Neural crest cell (in vitro differentiated cells): ENCODE data around the gene GNAZ. TPM values are rescaled to one million over a fixed set of nuclear protein-coding genes. Genes with fewer than 3 reads are reported as not detected.
"Not testable (repeated sequence)": the region's sequence is repeated elsewhere in the genome, so short reads cannot be mapped to it uniquely, and the experiment has no call there.

Experiments used
- DNase-seq: peaks from one replicate; pipeline ENCODE4 v3.0.0; 2021; ENCODE audit warnings: low read depth, mixed read lengths, low spot score
- H3K27ac Mint-ChIP-seq: one replicate; pipeline ENCODE4 v1.8.0; 2021; ENCODE audit warnings: mild to moderate bottlenecking, mixed read lengths; ENCODE audit not compliant: unreplicated experiment
- H3K27me3 Mint-ChIP-seq: 2 replicates; pipeline ENCODE4 v1.8.0; 2021; ENCODE audit warnings: low read depth, mild to moderate bottlenecking, mixed read lengths
- H3K36me3 Mint-ChIP-seq: 2 replicates; pipeline ENCODE4 v1.8.0; 2021; ENCODE audit warnings: low read depth, mild to moderate bottlenecking, mixed read lengths
- H3K4me1 Mint-ChIP-seq: 2 replicates; pipeline ENCODE4 v1.8.0; 2021; ENCODE audit warnings: mixed read lengths
- H3K4me3 Mint-ChIP-seq: one replicate; pipeline ENCODE4 v1.8.0; 2021; ENCODE audit warnings: mild to moderate bottlenecking, mixed read lengths
- H3K9me3 Mint-ChIP-seq: 2 replicates; pipeline ENCODE4 v1.8.0; 2021; ENCODE audit warnings: mixed read lengths
- CTCF ChIP-seq: fragments of 200-600 bp; sonication (generic); conservative IDR thresholded peaks from 2 replicates; pipeline ENCODE4 v1.5.0; 2021; ENCODE audit warnings: antibody characterized with exemption, mild to moderate bottlenecking
- total RNA-seq: library from RNA; stranded (reverse); gene quantifications from 2 replicates; pipeline ENCODE4 v1.2.1, GENCODE V29; 2021

Gene GNAZ
- total RNA-seq, 1 donor from 2014 or later = 25.2 TPM

- TF ChIP-seq CTCF = no peak
- Mint-ChIP-seq H3K36me3 (no peaks in the 10 kb centered on the region), H3K27ac (no peak overlapping the region), H3K4me1 (peaks cover 14% of the 10 kb centered on the region), H3K27me3 (peaks cover 7% of the 10 kb centered on the region), H3K4me3 (no peak overlapping the region), H3K9me3 (no peaks in the 10 kb centered on the region)
- DNase-seq = no peak
Measured at GRCh38 chr22:23038902-23039301, 31.4 kb upstream of the GNAZ start.

DNA sequence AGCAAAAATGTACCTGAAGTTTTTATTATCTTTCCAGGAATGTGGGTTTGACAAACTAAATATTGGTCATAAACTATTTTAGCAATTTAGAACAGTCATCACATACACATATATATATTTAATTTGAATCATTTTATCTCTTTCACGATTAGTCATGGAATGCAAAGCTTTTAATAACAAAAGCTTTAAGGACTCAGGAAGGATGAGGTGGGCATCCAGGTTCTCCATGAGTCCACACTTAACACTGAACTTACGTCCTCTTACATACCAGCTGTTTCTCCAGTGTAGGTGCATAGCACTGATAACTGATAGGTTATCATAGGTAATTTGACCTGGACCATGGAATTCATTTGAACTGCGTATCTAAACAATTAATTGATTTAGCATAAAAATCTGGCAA lies 28.1 kb upstream of the GNAZ start:
- peaks cover 7% of the 10 kb centered on the region for H3K27me3 Mint-ChIP-seq
- H3K36me3 Mint-ChIP-seq = no peaks in the 10 kb centered on the region
- peaks cover 3% of the 10 kb centered on the region for H3K9me3 Mint-ChIP-seq
- DNase-seq = no peak
- H3K27ac Mint-ChIP-seq = no peak overlapping the region
- no peak for TF ChIP-seq CTCF
- no peak overlapping the region for H3K4me3 Mint-ChIP-seq
- H3K4me1 Mint-ChIP-seq = peaks cover 7% of the 10 kb centered on the region

DNA sequence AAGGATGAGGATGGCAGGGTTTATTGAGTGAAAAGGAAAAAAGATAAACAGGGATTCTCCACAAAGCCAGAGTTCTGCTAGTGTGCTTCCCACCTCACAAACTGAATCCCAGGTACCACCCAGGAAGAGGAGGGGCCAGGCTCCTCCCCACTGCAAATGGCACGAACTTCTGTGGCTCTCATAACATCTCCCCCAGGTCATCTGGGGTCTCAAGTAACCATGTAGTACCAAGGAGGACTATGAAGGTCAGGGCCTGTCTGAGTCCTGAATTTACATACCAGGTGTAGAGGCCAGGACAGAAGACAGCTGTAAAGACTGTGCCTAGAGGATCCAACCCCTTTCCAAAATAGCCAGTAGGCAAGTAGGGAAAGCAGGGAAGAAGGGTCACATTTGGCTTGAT lies 25.7 kb upstream of the GNAZ start:
- DNase-seq = no peak
- peaks cover 25% of the 10 kb centered on the region for H3K27me3 Mint-ChIP-seq
- no peak for TF ChIP-seq CTCF
- no peaks in the 10 kb centered on the region for H3K36me3 Mint-ChIP-seq
- H3K27ac Mint-ChIP-seq = no peak overlapping the region
- H3K9me3 Mint-ChIP-seq = peaks cover 11% of the 10 kb centered on the region
- H3K4me1 Mint-ChIP-seq = no peaks in the 10 kb centered on the region
- H3K4me3 Mint-ChIP-seq = no peak overlapping the region

- no peak for TF ChIP-seq CTCF
- H3K36me3 Mint-ChIP-seq = no peaks in the 10 kb centered on the region
- H3K27ac Mint-ChIP-seq = no peak overlapping the region
Measured at GRCh38 chr22:23045461-23045860, 24.9 kb upstream of the GNAZ start.

GRCh38 chr22:23047265-23047664 lies 23.1 kb upstream of the GNAZ start:
- H3K4me1 Mint-ChIP-seq = no peaks in the 10 kb centered on the region
- H3K27ac Mint-ChIP-seq = no peak overlapping the region
- DNase-seq = no peak
- peaks cover 20% of the 10 kb centered on the region for H3K9me3 Mint-ChIP-seq
- no peak overlapping the region for H3K4me3 Mint-ChIP-seq
- no peak for TF ChIP-seq CTCF
- peaks cover 42% of the 10 kb centered on the region for H3K27me3 Mint-ChIP-seq
- H3K36me3 Mint-ChIP-seq = no peaks in the 10 kb centered on the region

More at GRCh38 chr22:23045461-23045860, 24.9 kb upstream of the GNAZ start:
- H3K4me3 Mint-ChIP-seq = no peak overlapping the region
- no peaks in the 10 kb centered on the region for H3K4me1 Mint-ChIP-seq
- H3K9me3 Mint-ChIP-seq = peaks cover 14% of the 10 kb centered on the region
- no peak for DNase-seq
- peaks cover 34% of the 10 kb centered on the region for H3K27me3 Mint-ChIP-seq

GRCh38 chr22:23047742-23048141 lies 22.6 kb upstream of the GNAZ start:
- Mint-ChIP-seq H3K4me3 (no peak overlapping the region), H3K27ac (peak overlapping the region; percentile 27), H3K27me3 (peaks cover 42% of the 10 kb centered on the region), H3K4me1 (no peaks in the 10 kb centered on the region), H3K36me3 (no peaks in the 10 kb centered on the region), H3K9me3 (peaks cover 20% of the 10 kb centered on the region)
- no peak for TF ChIP-seq CTCF
- no peak for DNase-seq

DNA sequence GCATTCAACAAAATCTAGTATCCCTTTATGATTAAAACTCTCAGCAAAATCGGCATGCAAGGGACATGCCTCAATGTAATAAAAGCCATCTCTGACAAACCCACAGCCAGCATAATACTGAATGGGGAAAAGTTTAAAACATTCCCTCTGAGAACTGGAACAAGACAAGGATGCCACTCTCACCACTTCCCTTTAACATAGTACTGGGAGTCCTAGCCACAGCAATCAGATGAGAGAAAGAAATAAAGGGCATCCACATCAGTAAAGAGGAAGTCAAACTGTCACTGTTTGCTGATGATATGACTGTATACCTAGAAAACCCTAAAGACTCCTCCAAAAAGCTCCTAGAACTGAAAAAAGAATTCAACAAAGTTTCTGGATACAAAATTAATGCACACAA lies 19.8 kb upstream of the GNAZ start:
- not testable (repeated sequence) for H3K4me1 Mint-ChIP-seq, H3K4me3 Mint-ChIP-seq, H3K36me3 Mint-ChIP-seq, DNase-seq, H3K27ac Mint-ChIP-seq
- H3K9me3 Mint-ChIP-seq = peaks cover 21% of the 10 kb centered on the region
- peaks cover 55% of the 10 kb centered on the region for H3K27me3 Mint-ChIP-seq
